CD14-positive monocyte (primary cell): ENCODE measurements around the gene LTO1. TPM values are rescaled to one million over a fixed set of nuclear protein-coding genes. Genes with fewer than 3 reads are reported as not detected.

ENCODE experiments used
- DNase-seq, 3 donors: peaks; one replicate each; pipeline ENCODE4 v3.0.0-alpha.2; 2011 to 2022
- H2AFZ ChIP-seq: 2 replicates; pipeline ENCODE4 v1.6.0; 2012; ENCODE audit warnings: mild to moderate bottlenecking, low read depth, low read length, inconsistent platforms; ENCODE audit not compliant: insufficient read depth, poor library complexity, severe bottlenecking
- H3K27ac ChIP-seq, 2 donors: 1 replicate in 1 of 2; 2 replicates in 1 of 2; pipeline ENCODE4 v1.5.1; 2012 to 2013; ENCODE audit warnings: low read length in 2 of 2, control low read depth in 1 of 2, inconsistent platforms in 1 of 2, low read depth in 1 of 2, mild to moderate bottlenecking in 1 of 2
- H3K27me3 ChIP-seq, 2 donors: one replicate each; pipeline versions ENCODE4 v1.6.0 to v1.6.1; 2011 to 2013; ENCODE audit warnings: low read length in 2 of 2; ENCODE audit not compliant: control insufficient read depth in 2 of 2, insufficient read depth in 2 of 2
- H3K36me3 ChIP-seq, 2 donors: replicated peaks in 1 of 2; 1 replicate in 1 of 2; 2 replicates in 1 of 2; pipeline versions ENCODE4 v1.5.1 to v1.6.1; 2012 to 2013; ENCODE audit warnings: low read length in 2 of 2, control low read depth in 1 of 2, inconsistent platforms in 1 of 2, mild to moderate bottlenecking in 1 of 2; ENCODE audit not compliant: insufficient read depth in 2 of 2, control insufficient read depth in 1 of 2
- H3K4me1 ChIP-seq, 2 donors: 1 replicate in 1 of 2; 2 replicates in 1 of 2; pipeline versions ENCODE4 v1.5.1 to v1.6.1; 2012 to 2013; ENCODE audit warnings: low read length in 2 of 2, control low read depth in 1 of 2, inconsistent platforms in 1 of 2, mild to moderate bottlenecking in 1 of 2, moderate library complexity in 1 of 2; ENCODE audit not compliant: insufficient read depth in 2 of 2, control insufficient read depth in 1 of 2
- H3K4me2 ChIP-seq: replicated peaks from 2 replicates; pipeline ENCODE3; 2012; ENCODE audit warnings: low read length, moderate library complexity, mild to moderate bottlenecking; ENCODE audit not compliant: poor library complexity, severe bottlenecking; ENCODE audit errors: extremely low read depth
- H3K4me3 ChIP-seq, 3 experiments: fragments of 200-600 bp in 1 of 3; sonication (generic) in 1 of 3; replicated peaks in 1 of 3; 1 replicate in 2 of 3; 2 replicates in 1 of 3; pipeline ENCODE4 v1.5.1; 2011 to 2013; ENCODE audit warnings: low read length in 3 of 3, mild to moderate bottlenecking in 3 of 3, control low read depth in 2 of 3, low read depth in 2 of 3, inconsistent platforms in 1 of 3, moderate library complexity in 1 of 3
- H3K79me2 ChIP-seq: 2 replicates; pipeline ENCODE4 v1.6.0; 2012; ENCODE audit warnings: mild to moderate bottlenecking, control low read depth, inconsistent platforms, low read length, moderate library complexity; ENCODE audit not compliant: insufficient read depth
- H3K9ac ChIP-seq: 2 replicates; pipeline ENCODE4 v1.6.0; 2017; ENCODE audit warnings: low read length, mild to moderate bottlenecking; ENCODE audit not compliant: insufficient read depth, poor library complexity, severe bottlenecking
- H3K9me3 ChIP-seq, 2 donors: replicated peaks in 1 of 2; 1 replicate in 1 of 2; 2 replicates in 1 of 2; pipeline versions ENCODE4 v1.5.1 to v1.6.1; 2012 to 2013; ENCODE audit warnings: low read length in 2 of 2, control low read depth in 1 of 2; ENCODE audit not compliant: control insufficient read depth in 1 of 2, insufficient read depth in 1 of 2
- H4K20me1 ChIP-seq: 2 replicates; pipeline ENCODE4 v1.6.0; 2012; ENCODE audit warnings: mild to moderate bottlenecking, low read length, control low read depth, moderate library complexity; ENCODE audit not compliant: insufficient read depth
- H3K27ac Mint-ChIP-seq, 7 donors: one replicate each; pipeline ENCODE4 v1.8.0; 2020; ENCODE audit warnings: mild to moderate bottlenecking in 7 of 7, mixed read lengths in 7 of 7, moderate library complexity in 6 of 7, inconsistent platforms in 2 of 7
- H3K27me3 Mint-ChIP-seq, 3 donors: one replicate each; pipeline ENCODE4 v1.8.0; 2021 to 2022; ENCODE audit warnings: low read depth in 3 of 3, mild to moderate bottlenecking in 3 of 3, mixed read lengths in 3 of 3, moderate library complexity in 3 of 3, inconsistent platforms in 1 of 3
- H3K36me3 Mint-ChIP-seq, 2 donors: one replicate each; pipeline ENCODE4 v1.8.0; 2020; ENCODE audit warnings: mixed read lengths in 2 of 2, inconsistent platforms in 1 of 2, mild to moderate bottlenecking in 1 of 2
- H3K4me1 Mint-ChIP-seq: one replicate; pipeline ENCODE4 v1.8.0; 2020; ENCODE audit warnings: mild to moderate bottlenecking, mixed read lengths
- H3K4me3 Mint-ChIP-seq, 2 donors: one replicate each; pipeline ENCODE4 v1.8.0; 2020; ENCODE audit warnings: mild to moderate bottlenecking in 2 of 2, mixed read lengths in 2 of 2, moderate library complexity in 1 of 2
- H3K9me3 Mint-ChIP-seq, 7 donors: one replicate each; pipeline ENCODE4 v1.8.0; 2020 to 2022; ENCODE audit warnings: mixed read lengths in 7 of 7, mild to moderate bottlenecking in 6 of 7, moderate library complexity in 6 of 7, inconsistent platforms in 2 of 7
- CTCF ChIP-seq: fragments of 200-600 bp; IDR thresholded peaks from one replicate; pipeline ENCODE4 v1.8.0; 2022; ENCODE audit warnings: antibody characterized with exemption, mild to moderate bottlenecking
- WGBS: methylation state at CpG from one replicate; pipeline ENCODE4 v1.1.5; 2013; ENCODE audit warnings: missing lambda C conversion rate; ENCODE audit not compliant: insufficient coverage; 5-methylcytosine and 5-hydroxymethylcytosine counted together
- intact Hi-C, 2 donors: fragments of 100-400 bp; cut with micrococcal nuclease; formaldehyde crosslinking; loops; one replicate each; pipeline versions ENCODE4 v1.15.0 to v1.15.1; 2023
- polyA plus RNA-seq, 3 donors: library from polyadenylated mRNA; depleted of rRNA in 1 of 3; unstranded in 2 of 3; stranded (reverse) in 1 of 3; fragments of 300-500 nt in 2 of 3; fragments of >200 nt in 1 of 3; fragmentation: Illumina TruSeq in 2 of 3; gene quantifications; 1 replicate in 2 of 3; 2 replicates in 1 of 3; pipeline ENCODE4 v1.2.3, GENCODE V29; 2012 to 2021

Gene LTO1
- polyA plus RNA-seq, 3 donors: 3.9 to 27.1 (median 5.2) TPM

GRCh38 chr11:69718147-69718546 is 43.0 kb upstream of the LTO1 start:
- no peaks in the 10 kb centered on the region for H3K4me1 Mint-ChIP-seq
- H3K4me2 ChIP-seq: no peak overlapping the region
- H4K20me1 ChIP-seq: no peaks in the 10 kb centered on the region
- H3K27ac Mint-ChIP-seq: no peak overlapping the region
- H3K9me3 Mint-ChIP-seq: peaks cover 0 to 2% (median 0%) of the 10 kb centered on the region in 7 donors
- no peak overlapping the region for H2AFZ ChIP-seq
- H3K27me3 ChIP-seq: peaks cover 0 to 49% of the 10 kb centered on the region in 2 donors
- H3K9me3 ChIP-seq: no peaks in the 10 kb centered on the region
- intact Hi-C loops: no loop called here
- DNase-seq: no peak
- no peak overlapping the region for H3K4me3 ChIP-seq
- H3K36me3 Mint-ChIP-seq: no peaks in the 10 kb centered on the region
- H3K4me1 ChIP-seq: no peaks in the 10 kb centered on the region
- no peak overlapping the region for H3K4me3 Mint-ChIP-seq
- H3K9ac ChIP-seq: no peak overlapping the region
- no peak for TF ChIP-seq CTCF
- H3K27ac ChIP-seq: no peak overlapping the region
- peaks cover 43 to 62% (median 54%) of the 10 kb centered on the region in 3 donors for H3K27me3 Mint-ChIP-seq
- H3K36me3 ChIP-seq: no peaks in the 10 kb centered on the region
- WGBS: 2% methylated on average over 13 of the region's 13 CpGs
- no peaks in the 10 kb centered on the region for H3K79me2 ChIP-seq

- Histone ChIP-seq H3K27ac (no peak overlapping the region), H2AFZ (no peak overlapping the region), H3K79me2 (no peaks in the 10 kb centered on the region), H4K20me1 (no peaks in the 10 kb centered on the region), H3K4me2 (no peak overlapping the region), H3K27me3 (peaks cover 0 to 44% of the 10 kb centered on the region in 2 donors), H3K36me3 (no peaks in the 10 kb centered on the region), H3K4me3 (no peak overlapping the region), H3K4me1 (peaks cover 8 to 9% of the 10 kb centered on the region in 2 donors), H3K9me3 (no peaks in the 10 kb centered on the region), H3K9ac (no peak overlapping the region)
- no peak for TF ChIP-seq CTCF
- Mint-ChIP-seq H3K27ac (no peak overlapping the region), H3K27me3 (peaks cover 39 to 57% (median 49%) of the 10 kb centered on the region in 3 donors), H3K4me1 (peaks cover 7% of the 10 kb centered on the region), H3K9me3 (peaks cover 0 to 2% (median 0%) of the 10 kb centered on the region in 7 donors), H3K36me3 (no peaks in the 10 kb centered on the region), H3K4me3 (peak overlapping the region in 1 of 2 donors; percentile 24)
- intact Hi-C loops: no loop called here
- WGBS: 73% methylated on average over 3 of the region's 6 CpGs
- DNase-seq: no peak
Measured at GRCh38 chr11:69716891-69717747, 42.0 kb upstream of the LTO1 start.
